HepG2 (cell line): ENCODE results near the gene MRPL20. TPM values are rescaled to one million over a fixed set of nuclear protein-coding genes. Genes with fewer than 3 reads are reported as not detected.
A peak's percentile ranks its signal among the peaks of the same experiment; 100 is the strongest.

Source experiments
- CEBPB ChIP-seq: IDR thresholded peaks from 2 replicates; pipeline ENCODE4 v1.6.1; 2011; ENCODE audit warnings: low read depth, low read length, improper control_type of control experiment, borderline replicate concordance
- CEBPG ChIP-seq: IDR thresholded peaks from 2 replicates; pipeline ENCODE4 v1.6.1; 2016
- EHMT2 ChIP-seq: fragments of 200-600 bp; sonication (generic); IDR thresholded peaks from 2 replicates; pipeline ENCODE4 v1.7.0; 2017; ENCODE audit warnings: antibody characterized with exemption, low read depth, low read length, borderline replicate concordance
- ETS1 ChIP-seq: sonication (generic); formaldehyde crosslinking; IDR thresholded peaks from 2 replicates; pipeline ENCODE4 v1.4.0; 2020; ENCODE audit warnings: missing genetic modification reagents
- GABPA ChIP-seq, 2 experiments: IDR thresholded peaks; 2 replicates each; pipeline ENCODE4 v1.6.1; 2011 to 2016; ENCODE audit warnings: low read depth in 2 of 2, low read length in 1 of 2, missing biosample characterization in 1 of 2, missing genetic modification characterization in 1 of 2
- HOXA9 ChIP-seq: sonication (generic); formaldehyde crosslinking; IDR thresholded peaks from 2 replicates; pipeline ENCODE4 v1.8.1; 2022; ENCODE audit warnings: missing genetic modification reagents, mild to moderate bottlenecking, moderate library complexity, borderline replicate concordance
- JUNB ChIP-seq: sonication (generic); formaldehyde crosslinking; IDR thresholded peaks from 2 replicates; pipeline ENCODE4 v1.8.0; 2022; ENCODE audit warnings: missing genetic modification reagents, mild to moderate bottlenecking, borderline replicate concordance
- KAT7 ChIP-seq: IDR thresholded peaks from 2 replicates; pipeline ENCODE4 v1.6.1; 2018; ENCODE audit warnings: borderline replicate concordance, missing compliant biosample characterization
- NFE2L2 ChIP-seq: fragments of 150-350 bp; IDR thresholded peaks from 2 replicates; pipeline ENCODE4 v1.6.1; 2014; ENCODE audit warnings: low read length
- NONO ChIP-seq, 2 experiments: fragments of 450-650 bp in 1 of 2; sonication (generic) in 1 of 2; formaldehyde crosslinking in 1 of 2; IDR thresholded peaks in 1 of 2; conservative IDR thresholded peaks in 1 of 2; 2 replicates each; pipeline versions ENCODE4 v1.6.1 to v1.8.0; 2017 to 2022; ENCODE audit warnings: mild to moderate bottlenecking in 1 of 2, missing genetic modification reagents in 1 of 2, moderate library complexity in 1 of 2
- RFX3 ChIP-seq: IDR thresholded peaks from 2 replicates; pipeline ENCODE4 v1.6.1; 2016; ENCODE audit warnings: missing biosample characterization, missing genetic modification reagents
- RFXAP ChIP-seq: sonication (generic); formaldehyde crosslinking; IDR thresholded peaks from 2 replicates; pipeline ENCODE4 v1.4.0; 2020; ENCODE audit warnings: missing genetic modification reagents, borderline replicate concordance
- SALL1 ChIP-seq: sonication (generic); formaldehyde crosslinking; IDR thresholded peaks from 2 replicates; pipeline ENCODE4 v1.8.0; 2022; ENCODE audit warnings: mild to moderate bottlenecking, missing genetic modification reagents
- SMAD3 ChIP-seq: sonication (generic); formaldehyde crosslinking; IDR thresholded peaks from 2 replicates; pipeline ENCODE4 v1.4.0; 2020; ENCODE audit warnings: missing genetic modification reagents
- TCF7L2 ChIP-seq: IDR thresholded peaks from 2 replicates; pipeline ENCODE4 v1.6.1; 2011; ENCODE audit warnings: mild to moderate bottlenecking, low read depth, low read length, moderate library complexity
- WIZ ChIP-seq: sonication (generic); formaldehyde crosslinking; IDR thresholded peaks from 2 replicates; pipeline ENCODE4 v1.5.1; 2020; ENCODE audit warnings: mild to moderate bottlenecking, missing genetic modification reagents
- ZBTB20 ChIP-seq: sonication (generic); formaldehyde crosslinking; IDR thresholded peaks from 2 replicates; pipeline ENCODE4 v1.8.1; 2023; ENCODE audit warnings: missing genetic modification reagents, low read depth, mild to moderate bottlenecking, borderline replicate concordance
- ZFP82 ChIP-seq: sonication (generic); formaldehyde crosslinking; IDR thresholded peaks from 2 replicates; pipeline ENCODE4 v1.5.1; 2020; ENCODE audit warnings: mild to moderate bottlenecking, missing genetic modification reagents, borderline replicate concordance
- ZNF331 ChIP-seq: sonication (generic); formaldehyde crosslinking; IDR thresholded peaks from 2 replicates; pipeline ENCODE4 v1.4.0; 2020; ENCODE audit warnings: missing genetic modification reagents
- ZNF335 ChIP-seq: sonication (generic); formaldehyde crosslinking; IDR thresholded peaks from 2 replicates; pipeline ENCODE4 v1.4.0; 2020; ENCODE audit warnings: missing genetic modification reagents
- ZNF33A ChIP-seq: sonication (generic); formaldehyde crosslinking; IDR thresholded peaks from 2 replicates; pipeline ENCODE4 v1.5.1; 2020; ENCODE audit warnings: missing genetic modification reagents, mild to moderate bottlenecking, moderate library complexity, borderline replicate concordance
- ZNF382 ChIP-seq: sonication (generic); formaldehyde crosslinking; IDR thresholded peaks from 2 replicates; pipeline ENCODE4 v1.5.0; 2020; ENCODE audit warnings: missing genetic modification reagents, mild to moderate bottlenecking, borderline replicate concordance
- ZNF543 ChIP-seq: sonication (generic); formaldehyde crosslinking; IDR thresholded peaks from 2 replicates; pipeline ENCODE4 v1.4.0; 2020; ENCODE audit warnings: mild to moderate bottlenecking, missing genetic modification reagents
- ZNF552 ChIP-seq: sonication (generic); formaldehyde crosslinking; IDR thresholded peaks from 2 replicates; pipeline ENCODE4 v1.9.0; 2022; ENCODE audit warnings: missing genetic modification reagents, mild to moderate bottlenecking, borderline replicate concordance
- ZNF616 ChIP-seq: sonication (generic); formaldehyde crosslinking; IDR thresholded peaks from 2 replicates; pipeline ENCODE4 v1.5.0; 2020; ENCODE audit warnings: low read depth, mild to moderate bottlenecking, missing genetic modification reagents
- ZNF879 ChIP-seq: sonication (generic); formaldehyde crosslinking; IDR thresholded peaks from 2 replicates; pipeline ENCODE4 v1.8.1; 2023; ENCODE audit warnings: missing genetic modification reagents
- polyA plus RNA-seq, 8 experiments: library from polyadenylated mRNA; depleted of rRNA in 3 of 8; stranded (reverse) in 7 of 8; unstranded in 1 of 8; fragments of >200 nt; fragmentation: Illumina TruSeq in 4 of 8; extraction: Trizol in 4 of 8; gene quantifications; 2 replicates each; pipeline versions ENCODE4 v1.2.1 to v1.2.3, GENCODE V29; 2011 to 2016; ENCODE audit warnings: low read depth in 4 of 8, missing spikeins in 1 of 8, mixed read lengths in 1 of 8; ENCODE audit not compliant: insufficient read depth in 1 of 8
- total RNA-seq, 5 experiments: library from RNA; depleted of rRNA; stranded (reverse); fragments of >200 nt; fragmentation: Illumina TruSeq; extraction: Trizol; gene quantifications; 2 replicates each; pipeline ENCODE4 v1.2.3, GENCODE V29; 2016; ENCODE audit warnings: low read depth in 1 of 5
- TF ChIP-seq, protein P1 (sequence below): sonication (generic); formaldehyde crosslinking; conservative IDR thresholded peaks from 2 replicates; pipeline ENCODE4 v1.8.0; 2022; ENCODE audit warnings: low read depth, missing genetic modification reagents
- TF ChIP-seq, protein P2 (sequence below): sonication (generic); formaldehyde crosslinking; IDR thresholded peaks from 2 replicates; pipeline ENCODE4 v1.4.0; 2020; ENCODE audit warnings: mild to moderate bottlenecking, missing genetic modification reagents

The MRPL20 gene
- total and polyA plus RNA-seq, 2 of the 13 experiments (the other 11 are each of a cell fraction or from before 2014, with no cell fraction given) = 59.2 to 127 TPM

DNA sequence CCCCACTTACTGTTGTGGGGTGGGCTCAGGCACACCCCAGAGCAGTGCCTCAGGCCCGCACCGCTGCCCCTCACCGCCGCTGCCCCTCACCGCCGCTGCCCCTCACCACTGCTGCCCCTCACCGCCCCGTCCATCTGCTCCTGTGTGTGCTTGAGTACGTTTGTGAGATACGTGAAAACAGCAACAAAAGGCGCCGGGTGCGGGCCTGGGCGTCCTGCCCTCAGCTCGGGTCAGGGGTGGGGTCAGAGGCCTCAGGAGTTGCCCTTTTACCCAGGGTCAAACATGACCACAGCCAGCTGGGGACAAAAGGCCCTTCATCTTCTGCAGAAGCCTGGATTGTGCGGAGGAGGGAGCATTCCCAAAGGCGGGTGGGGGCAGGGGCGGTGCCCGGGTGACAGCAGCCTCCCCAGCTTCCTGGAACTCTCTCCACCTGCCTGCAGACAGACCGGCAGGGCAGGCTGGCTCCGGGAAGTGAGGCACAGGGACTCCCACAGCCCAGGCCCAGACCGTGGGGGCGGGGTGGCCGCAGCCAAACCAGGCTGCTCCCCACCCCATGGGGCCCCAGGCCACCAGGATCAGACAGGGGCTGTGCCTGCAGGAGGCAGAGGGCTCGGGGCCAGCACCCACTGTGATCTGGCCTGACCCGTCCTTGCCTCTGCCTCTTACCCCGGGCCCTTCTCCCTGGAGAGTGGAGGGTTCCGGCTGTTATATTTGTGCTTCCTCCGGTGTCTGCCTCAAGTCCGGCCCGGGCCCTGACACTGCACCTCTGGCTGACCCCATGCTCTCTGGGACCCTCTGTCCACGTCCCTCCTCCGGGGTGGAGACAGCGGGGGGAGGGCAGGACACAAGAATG, 26.1 kb upstream of the MRPL20 start (continued):
- TF ChIP-seq, protein P1, sequence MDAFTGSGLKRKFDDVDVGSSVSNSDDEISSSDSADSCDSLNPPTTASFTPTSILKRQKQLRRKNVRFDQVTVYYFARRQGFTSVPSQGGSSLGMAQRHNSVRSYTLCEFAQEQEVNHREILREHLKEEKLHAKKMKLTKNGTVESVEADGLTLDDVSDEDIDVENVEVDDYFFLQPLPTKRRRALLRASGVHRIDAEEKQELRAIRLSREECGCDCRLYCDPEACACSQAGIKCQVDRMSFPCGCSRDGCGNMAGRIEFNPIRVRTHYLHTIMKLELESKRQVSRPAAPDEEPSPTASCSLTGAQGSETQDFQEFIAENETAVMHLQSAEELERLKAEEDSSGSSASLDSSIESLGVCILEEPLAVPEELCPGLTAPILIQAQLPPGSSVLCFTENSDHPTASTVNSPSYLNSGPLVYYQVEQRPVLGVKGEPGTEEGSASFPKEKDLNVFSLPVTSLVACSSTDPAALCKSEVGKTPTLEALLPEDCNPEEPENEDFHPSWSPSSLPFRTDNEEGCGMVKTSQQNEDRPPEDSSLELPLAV (CRISPR knock-in tag) = no peak
- TF ChIP-seq ZNF331 = peak; percentile 91
- peak; percentile 86 for TF ChIP-seq ZNF552 (CRISPR knock-in tag)
- no peak for TF ChIP-seq GABPA (IDR thresholded peaks at IDR 0.05; ENCODE audit: low read depth, low read length)
- peak; percentile 73 for TF ChIP-seq GABPA (CRISPR knock-in tag; IDR thresholded peaks at IDR 0.05; ENCODE audit: low read depth)
- no peak for TF ChIP-seq CEBPB
- TF ChIP-seq SALL1 (CRISPR knock-in tag) = peak; percentile 90
- TF ChIP-seq NFE2L2 = no peak
- no peak for TF ChIP-seq KAT7 (CRISPR knock-in tag)
- TF ChIP-seq ZNF335 (CRISPR knock-in tag) = peak; percentile 75
- TF ChIP-seq ZNF616 (CRISPR knock-in tag) = peak; percentile 56; the same call in 1 of the 2 replicates
- no peak for TF ChIP-seq NONO (IDR thresholded peaks at IDR 0.05)
- peak; percentile 61; the same call in 1 of the 2 replicates for TF ChIP-seq NONO (CRISPR knock-in tag; conservative IDR thresholded peaks at IDR 0.05)
- TF ChIP-seq TCF7L2 = no peak
- no peak for TF ChIP-seq ETS1 (CRISPR knock-in tag)
- TF ChIP-seq RFX3 = no peak
- peak; percentile 32; the same call in 1 of the 2 replicates for TF ChIP-seq CEBPG
- peak; percentile 75 for TF ChIP-seq ZBTB20 (CRISPR knock-in tag)
- TF ChIP-seq, protein P2, sequence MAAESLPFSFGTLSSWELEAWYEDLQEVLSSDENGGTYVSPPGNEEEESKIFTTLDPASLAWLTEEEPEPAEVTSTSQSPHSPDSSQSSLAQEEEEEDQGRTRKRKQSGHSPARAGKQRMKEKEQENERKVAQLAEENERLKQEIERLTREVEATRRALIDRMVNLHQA (CRISPR knock-in tag) = no peak
- peak; percentile 89; the same call in 1 of the 2 replicates for TF ChIP-seq SMAD3 (CRISPR knock-in tag)
- no peak for TF ChIP-seq EHMT2
- TF ChIP-seq ZNF33A (CRISPR knock-in tag) = no peak
- no peak for TF ChIP-seq HOXA9 (CRISPR knock-in tag)
- 0 out of 2 replicates have a peak, but pooled peaks have one; percentile 67 for TF ChIP-seq WIZ (CRISPR knock-in tag)
- TF ChIP-seq ZNF543 = peak; percentile 85; the same call in 1 of the 2 replicates
- no peak for TF ChIP-seq ZNF382 (CRISPR knock-in tag)
- TF ChIP-seq ZFP82 = no peak
- no peak for TF ChIP-seq JUNB (CRISPR knock-in tag)
- TF ChIP-seq RFXAP (CRISPR knock-in tag) = no peak
- TF ChIP-seq ZNF879 (CRISPR knock-in tag) = no peak
